ENCODE data around the gene RMND1.

RMND1 gene

GRCh38 chr6:151390276-151390850 is 61.6 kb downstream of the RMND1 start:
- TF ChIP-seq CTCF (IDR thresholded peaks at IDR 0.05; ENCODE audit: low read depth, low read length), result no peak
- peak overlapping the region; percentile 88 for H3K4me3 ChIP-seq (ENCODE audit: low read depth, low read length)

- no peak for TF ChIP-seq CTCF (IDR thresholded peaks at IDR 0.05; ENCODE audit: low read depth, low read length)
- H3K4me3 ChIP-seq (ENCODE audit: low read depth, low read length), result peak overlapping the region; percentile 88
Measured at GRCh38 chr6:151389618-151390275, 62.2 kb downstream of the RMND1 start.

- peak overlapping the region; percentile 88 for H3K4me3 ChIP-seq (ENCODE audit: low read depth, low read length)
- TF ChIP-seq CTCF (IDR thresholded peaks at IDR 0.05; ENCODE audit: low read depth, low read length), result no peak
Measured at GRCh38 chr6:151388997-151389617, 62.8 kb downstream of the RMND1 start.

GRCh38 chr6:151388236-151388635 is 63.7 kb downstream of the RMND1 start:
- TF ChIP-seq CTCF (IDR thresholded peaks at IDR 0.05; ENCODE audit: low read depth, low read length), result no peak
- no peak overlapping the region for H3K4me3 ChIP-seq (ENCODE audit: low read depth, low read length)

GRCh38 chr6:151387175-151387970 is 64.6 kb downstream of the RMND1 start:
- TF ChIP-seq CTCF (IDR thresholded peaks at IDR 0.05; ENCODE audit: low read depth, low read length), result no peak

GRCh38 chr6:151385177-151385576 is 66.7 kb downstream of the RMND1 start:
- no peak for TF ChIP-seq CTCF (IDR thresholded peaks at IDR 0.05; ENCODE audit: low read depth, low read length)
- H3K4me3 ChIP-seq (ENCODE audit: low read depth, low read length), result no peak overlapping the region

More at GRCh38 chr6:151387175-151387970, 64.6 kb downstream of the RMND1 start:
- H3K4me3 ChIP-seq (ENCODE audit: low read depth, low read length), result no peak overlapping the region

All from WI38 (cell line).